ENCODE results near the gene GRID1.

Gene GRID1

GRCh38 chr10:86200269-86200668, 166.3 kb downstream of the GRID1 start:
- Histone ChIP-seq H3K4me3 (ENCODE audit: low read length) (no peak overlapping the region), H3K4me1 (ENCODE audit: control insufficient read depth, low read depth, low read length) (no peaks in the 10 kb centered on the region), H3K56ac (ENCODE audit: low read length) (no peak overlapping the region), H3K36me3 (ENCODE audit: control insufficient read depth, insufficient read depth, low read length) (no peaks in the 10 kb centered on the region), H3K4me2 (ENCODE audit: low read length) (no peak overlapping the region), H3K4ac (ENCODE audit: low read depth, low read length) (no peak overlapping the region), H3K79me1 (ENCODE audit: low read length) (no peaks in the 10 kb centered on the region), H3K18ac (ENCODE audit: low read length) (no peak overlapping the region), H2AK5ac (ENCODE audit: low read length) (no peak overlapping the region), H4K8ac (ENCODE audit: low read depth, low read length) (no peak overlapping the region), H3K9ac (ENCODE audit: low read length) (no peak overlapping the region), H2BK120ac (ENCODE audit: low read depth, low read length) (no peak overlapping the region), H2BK5ac (ENCODE audit: low read length) (no peak overlapping the region), H2BK15ac (replicated peaks; ENCODE audit: low read depth) (no peak overlapping the region), H3K27ac (ENCODE audit: low read depth, low read length) (no peak overlapping the region), H3K27me3 (ENCODE audit: insufficient read depth, low read length, poor library complexity) (no peaks in the 10 kb centered on the region), H4K5ac (ENCODE audit: low read length) (no peak overlapping the region), H3K23ac (ENCODE audit: low read length) (no peak overlapping the region), H3K79me2 (ENCODE audit: control insufficient read depth, insufficient read depth, low read length) (no peaks in the 10 kb centered on the region)
- DNase-seq = no peak
- no CpG with 5 or more reads among the region's 1 CpG for WGBS (ENCODE audit: extremely low coverage, insufficient coverage, low lambda C conversion rate)

GRCh38 chr10:86199041-86199440, 167.6 kb downstream of the GRID1 start:
- H3K36me3 ChIP-seq (ENCODE audit: control insufficient read depth, insufficient read depth, low read length) = no peaks in the 10 kb centered on the region
- no CpG with 5 or more reads among the region's 1 CpG for WGBS (ENCODE audit: extremely low coverage, insufficient coverage, low lambda C conversion rate)
- no peak overlapping the region for H4K5ac ChIP-seq (ENCODE audit: low read length)
- no peak overlapping the region for H3K27ac ChIP-seq (ENCODE audit: low read depth, low read length)
- H3K4me1 ChIP-seq (ENCODE audit: control insufficient read depth, low read depth, low read length) = no peaks in the 10 kb centered on the region
- no peak overlapping the region for H3K23ac ChIP-seq (ENCODE audit: low read length)
- H2BK120ac ChIP-seq (ENCODE audit: low read depth, low read length) = no peak overlapping the region
- no peak overlapping the region for H2AK5ac ChIP-seq (ENCODE audit: low read length)
- no peak overlapping the region for H2BK5ac ChIP-seq (ENCODE audit: low read length)
- H3K18ac ChIP-seq (ENCODE audit: low read length) = no peak overlapping the region
- H3K4me2 ChIP-seq (ENCODE audit: low read length) = no peak overlapping the region
- no peaks in the 10 kb centered on the region for H3K79me1 ChIP-seq (ENCODE audit: low read length)
- no peak for DNase-seq
- no peak overlapping the region for H3K9ac ChIP-seq (ENCODE audit: low read length)
- no peaks in the 10 kb centered on the region for H3K27me3 ChIP-seq (ENCODE audit: insufficient read depth, low read length, poor library complexity)
- no peak overlapping the region for H3K4me3 ChIP-seq (ENCODE audit: low read length)
- H3K79me2 ChIP-seq (ENCODE audit: control insufficient read depth, insufficient read depth, low read length) = no peaks in the 10 kb centered on the region
- no peak overlapping the region for H4K8ac ChIP-seq (ENCODE audit: low read depth, low read length)
- no peak overlapping the region for H3K4ac ChIP-seq (ENCODE audit: low read depth, low read length)
- H2BK15ac ChIP-seq (replicated peaks; ENCODE audit: low read depth) = no peak overlapping the region
- H3K56ac ChIP-seq (ENCODE audit: low read length) = no peak overlapping the region

- Histone ChIP-seq H3K9ac (ENCODE audit: low read length) (no peak overlapping the region), H3K4ac (ENCODE audit: low read depth, low read length) (no peak overlapping the region), H3K27me3 (ENCODE audit: insufficient read depth, low read length, poor library complexity) (no peaks in the 10 kb centered on the region), H3K23ac (ENCODE audit: low read length) (no peak overlapping the region), H3K56ac (ENCODE audit: low read length) (no peak overlapping the region), H3K4me3 (ENCODE audit: low read length) (no peak overlapping the region), H2BK120ac (ENCODE audit: low read depth, low read length) (no peak overlapping the region), H4K5ac (ENCODE audit: low read length) (no peak overlapping the region), H2BK15ac (replicated peaks; ENCODE audit: low read depth) (no peak overlapping the region), H3K79me1 (ENCODE audit: low read length) (no peaks in the 10 kb centered on the region), H2BK5ac (ENCODE audit: low read length) (no peak overlapping the region), H3K18ac (ENCODE audit: low read length) (no peak overlapping the region), H3K4me2 (ENCODE audit: low read length) (no peak overlapping the region), H3K4me1 (ENCODE audit: control insufficient read depth, low read depth, low read length) (no peaks in the 10 kb centered on the region), H3K36me3 (ENCODE audit: control insufficient read depth, insufficient read depth, low read length) (no peaks in the 10 kb centered on the region), H4K8ac (ENCODE audit: low read depth, low read length) (no peak overlapping the region), H2AK5ac (ENCODE audit: low read length) (no peak overlapping the region), H3K27ac (ENCODE audit: low read depth, low read length) (no peak overlapping the region), H3K79me2 (ENCODE audit: control insufficient read depth, insufficient read depth, low read length) (no peaks in the 10 kb centered on the region)
- DNase-seq = no peak
- no CpG with 5 or more reads among the region's 4 CpGs for WGBS (ENCODE audit: extremely low coverage, insufficient coverage, low lambda C conversion rate)
Measured at GRCh38 chr10:86198271-86198670, 168.3 kb downstream of the GRID1 start.

- WGBS (ENCODE audit: extremely low coverage, insufficient coverage, low lambda C conversion rate) = no CpG with 5 or more reads among the region's 15 CpGs
- H3K27ac ChIP-seq (ENCODE audit: low read depth, low read length) = no peak overlapping the region
- DNase-seq = no peak
- no peak overlapping the region for H2BK120ac ChIP-seq (ENCODE audit: low read depth, low read length)
- no peak overlapping the region for H3K56ac ChIP-seq (ENCODE audit: low read length)
- H3K23ac ChIP-seq (ENCODE audit: low read length) = no peak overlapping the region
- no peaks in the 10 kb centered on the region for H3K27me3 ChIP-seq (ENCODE audit: insufficient read depth, low read length, poor library complexity)
- H3K4me3 ChIP-seq (ENCODE audit: low read length) = no peak overlapping the region
- no peaks in the 10 kb centered on the region for H3K79me1 ChIP-seq (ENCODE audit: low read length)
- no peak overlapping the region for H3K4me2 ChIP-seq (ENCODE audit: low read length)
- H3K18ac ChIP-seq (ENCODE audit: low read length) = no peak overlapping the region
- H2BK15ac ChIP-seq (replicated peaks; ENCODE audit: low read depth) = no peak overlapping the region
- no peak overlapping the region for H4K5ac ChIP-seq (ENCODE audit: low read length)
- no peaks in the 10 kb centered on the region for H3K4me1 ChIP-seq (ENCODE audit: control insufficient read depth, low read depth, low read length)
- no peak overlapping the region for H3K4ac ChIP-seq (ENCODE audit: low read depth, low read length)
- no peak overlapping the region for H3K9ac ChIP-seq (ENCODE audit: low read length)
- H3K79me2 ChIP-seq (ENCODE audit: control insufficient read depth, insufficient read depth, low read length) = no peaks in the 10 kb centered on the region
- H3K36me3 ChIP-seq (ENCODE audit: control insufficient read depth, insufficient read depth, low read length) = no peaks in the 10 kb centered on the region
- no peak overlapping the region for H4K8ac ChIP-seq (ENCODE audit: low read depth, low read length)
- no peak overlapping the region for H2AK5ac ChIP-seq (ENCODE audit: low read length)
- no peak overlapping the region for H2BK5ac ChIP-seq (ENCODE audit: low read length)
Measured at GRCh38 chr10:86197166-86197790, 169.3 kb downstream of the GRID1 start.

GRCh38 chr10:86195521-86196157, 171.0 kb downstream of the GRID1 start:
- DNase-seq = no peak
- H2BK5ac ChIP-seq (ENCODE audit: low read length) = no peak overlapping the region
- H3K79me2 ChIP-seq (ENCODE audit: control insufficient read depth, insufficient read depth, low read length) = no peaks in the 10 kb centered on the region
- H3K23ac ChIP-seq (ENCODE audit: low read length) = no peak overlapping the region
- no peak overlapping the region for H2BK15ac ChIP-seq (replicated peaks; ENCODE audit: low read depth)
- H3K4ac ChIP-seq (ENCODE audit: low read depth, low read length) = no peak overlapping the region
- no peaks in the 10 kb centered on the region for H3K27me3 ChIP-seq (ENCODE audit: insufficient read depth, low read length, poor library complexity)
- no peak overlapping the region for H3K18ac ChIP-seq (ENCODE audit: low read length)
- H3K4me2 ChIP-seq (ENCODE audit: low read length) = no peak overlapping the region
- no peak overlapping the region for H2BK120ac ChIP-seq (ENCODE audit: low read depth, low read length)
- no peak overlapping the region for H3K56ac ChIP-seq (ENCODE audit: low read length)
- no peaks in the 10 kb centered on the region for H3K4me1 ChIP-seq (ENCODE audit: control insufficient read depth, low read depth, low read length)
- no CpG with 5 or more reads among the region's 14 CpGs for WGBS (ENCODE audit: extremely low coverage, insufficient coverage, low lambda C conversion rate)
- no peak overlapping the region for H2AK5ac ChIP-seq (ENCODE audit: low read length)
- H3K27ac ChIP-seq (ENCODE audit: low read depth, low read length) = no peak overlapping the region
- H3K9ac ChIP-seq (ENCODE audit: low read length) = no peak overlapping the region
- H4K5ac ChIP-seq (ENCODE audit: low read length) = no peak overlapping the region
- no peak overlapping the region for H4K8ac ChIP-seq (ENCODE audit: low read depth, low read length)
- H3K36me3 ChIP-seq (ENCODE audit: control insufficient read depth, insufficient read depth, low read length) = no peaks in the 10 kb centered on the region
- H3K4me3 ChIP-seq (ENCODE audit: low read length) = no peak overlapping the region
- H3K79me1 ChIP-seq (ENCODE audit: low read length) = no peaks in the 10 kb centered on the region

- no peak overlapping the region for H3K4me3 ChIP-seq (ENCODE audit: low read length)
- H3K4me1 ChIP-seq (ENCODE audit: control insufficient read depth, low read depth, low read length) = no peaks in the 10 kb centered on the region
- no peak overlapping the region for H4K8ac ChIP-seq (ENCODE audit: low read depth, low read length)
- no peak overlapping the region for H2AK5ac ChIP-seq (ENCODE audit: low read length)
- H3K27me3 ChIP-seq (ENCODE audit: insufficient read depth, low read length, poor library complexity) = no peaks in the 10 kb centered on the region
- no peak overlapping the region for H3K4ac ChIP-seq (ENCODE audit: low read depth, low read length)
- no CpG with 5 or more reads among the region's 5 CpGs for WGBS (ENCODE audit: extremely low coverage, insufficient coverage, low lambda C conversion rate)
- H3K36me3 ChIP-seq (ENCODE audit: control insufficient read depth, insufficient read depth, low read length) = no peaks in the 10 kb centered on the region
- no peaks in the 10 kb centered on the region for H3K79me2 ChIP-seq (ENCODE audit: control insufficient read depth, insufficient read depth, low read length)
- no peak overlapping the region for H3K56ac ChIP-seq (ENCODE audit: low read length)
- H2BK120ac ChIP-seq (ENCODE audit: low read depth, low read length) = no peak overlapping the region
- DNase-seq = no peak
- H2BK15ac ChIP-seq (replicated peaks; ENCODE audit: low read depth) = no peak overlapping the region
- H3K79me1 ChIP-seq (ENCODE audit: low read length) = no peaks in the 10 kb centered on the region
- no peak overlapping the region for H3K9ac ChIP-seq (ENCODE audit: low read length)
- no peak overlapping the region for H3K23ac ChIP-seq (ENCODE audit: low read length)
- H2BK5ac ChIP-seq (ENCODE audit: low read length) = no peak overlapping the region
- H4K5ac ChIP-seq (ENCODE audit: low read length) = no peak overlapping the region
- H3K4me2 ChIP-seq (ENCODE audit: low read length) = no peak overlapping the region
- no peak overlapping the region for H3K27ac ChIP-seq (ENCODE audit: low read depth, low read length)
- H3K18ac ChIP-seq (ENCODE audit: low read length) = no peak overlapping the region
Measured at GRCh38 chr10:86194684-86195083, 171.9 kb downstream of the GRID1 start.
